ENCODE measurements around the gene S100A2. TPM values are rescaled to one million over a fixed set of nuclear protein-coding genes. Genes with fewer than 3 reads are reported as not detected.

S100A2 gene
- total RNA-seq, result 1 to 10 TPM; 1.0 to 2.4 TPM

- Histone ChIP-seq H3K9ac (ENCODE audit: low read depth in 2 of 2, low read length in 2 of 2) (peak within 1 kb of the TSS; percentile 67 to 82), H3K36me3 (no peaks in the 10 kb centered on the region), H3K27me3 (no peaks in the 10 kb centered on the region), H3K4me3 (no peak within 1 kb of the TSS), H3K27ac (peak within 1 kb of the TSS; percentile 97), H3K9me3 (no peaks in the 10 kb centered on the region), H3K4me1 (peaks cover 29% of the 10 kb centered on the region)
- no peak for TF ChIP-seq CTCF (IDR thresholded peaks at IDR 0.05)
- intact Hi-C loops (cut with DNase I), result loop anchor here (10.0 kb wide), 1 partner anchor 211 kb away; the partner anchor contains the start of gene S100A9
- peak; percentile 61 for DNase-seq
These were observed at the start of gene S100A2 for GRCh38 chr1:153565529-153566374. TSS of gene S100A2 (minus strand) at chr1:153565844. CDS start at chr1:153563877, 1,967 bp downstream.

GRCh38 chr1:153615406-153615805, 49.8 kb upstream of the S100A2 start:
- Histone ChIP-seq H3K9me3 (no peaks in the 10 kb centered on the region), H3K9ac (ENCODE audit: low read depth in 2 of 2, low read length in 2 of 2) (peak overlapping the region; percentile 64), H3K27ac (peak overlapping the region; percentile 67), H3K27me3 (no peaks in the 10 kb centered on the region), H3K36me3 (no peaks in the 10 kb centered on the region), H3K4me1 (peaks cover 10% of the 10 kb centered on the region), H3K4me3 (peak overlapping the region; percentile 29)
- intact Hi-C loops (cut with DNase I), result loop anchor here (5.0 kb wide), 1 partner anchor 103 kb away; no protein-coding TSS in a partner anchor
- no peak for DNase-seq
- no peak for TF ChIP-seq CTCF (IDR thresholded peaks at IDR 0.05)

- H3K9ac ChIP-seq (ENCODE audit: low read depth in 2 of 2, low read length in 2 of 2), result peak overlapping the region in 1 of 2 donors; percentile 64
- peak overlapping the region; percentile 29 for H3K4me3 ChIP-seq
- peaks cover 10% of the 10 kb centered on the region for H3K4me1 ChIP-seq
- DNase-seq, result no peak
- no peaks in the 10 kb centered on the region for H3K36me3 ChIP-seq
- no peak for TF ChIP-seq CTCF (IDR thresholded peaks at IDR 0.05)
- H3K27ac ChIP-seq, result peak overlapping the region; percentile 67
- H3K27me3 ChIP-seq, result no peaks in the 10 kb centered on the region
- H3K9me3 ChIP-seq, result no peaks in the 10 kb centered on the region
- intact Hi-C loops (cut with DNase I), result loop anchor here (5.0 kb wide), 1 partner anchor 103 kb away; no protein-coding TSS in a partner anchor
These were observed 49.3 kb upstream of the S100A2 start for GRCh38 chr1:153614906-153615305.

GRCh38 chr1:153614189-153614900, 48.7 kb upstream of the S100A2 start:
- Histone ChIP-seq H3K4me1 (peaks cover 16% of the 10 kb centered on the region), H3K27me3 (no peaks in the 10 kb centered on the region), H3K9me3 (no peaks in the 10 kb centered on the region), H3K4me3 (no peak overlapping the region), H3K27ac (peak overlapping the region; percentile 67), H3K9ac (ENCODE audit: low read depth in 2 of 2, low read length in 2 of 2) (peak overlapping the region in 1 of 2 donors; percentile 64), H3K36me3 (no peaks in the 10 kb centered on the region)
- intact Hi-C loops (cut with DNase I), result no loop called here
- no peak for TF ChIP-seq CTCF (IDR thresholded peaks at IDR 0.05)
- no peak for DNase-seq

- no peak for DNase-seq
- intact Hi-C loops (cut with DNase I), result no loop called here
- H3K4me3 ChIP-seq, result no peak overlapping the region
- no peaks in the 10 kb centered on the region for H3K27me3 ChIP-seq
- no peaks in the 10 kb centered on the region for H3K36me3 ChIP-seq
- no peak for TF ChIP-seq CTCF (IDR thresholded peaks at IDR 0.05)
- peak overlapping the region; percentile 94 for H3K27ac ChIP-seq
- H3K4me1 ChIP-seq, result peaks cover 19% of the 10 kb centered on the region
- no peaks in the 10 kb centered on the region for H3K9me3 ChIP-seq
- H3K9ac ChIP-seq (ENCODE audit: low read depth in 2 of 2, low read length in 2 of 2), result peak overlapping the region; percentile 13 to 89
These were observed 47.8 kb upstream of the S100A2 start for GRCh38 chr1:153613406-153613805.
